GM21717 (cell line): Measurements from ENCODE around the gene COBLL1.

Source experiments
- ATAC-seq: cut with Tn5 transposase; IDR thresholded peaks from one replicate; pipeline ENCODE4 v1.9.1; 2021; ENCODE audit warnings: mild to moderate bottlenecking, moderate library complexity; ENCODE audit not compliant: unreplicated experiment

COBLL1 gene

DNA sequence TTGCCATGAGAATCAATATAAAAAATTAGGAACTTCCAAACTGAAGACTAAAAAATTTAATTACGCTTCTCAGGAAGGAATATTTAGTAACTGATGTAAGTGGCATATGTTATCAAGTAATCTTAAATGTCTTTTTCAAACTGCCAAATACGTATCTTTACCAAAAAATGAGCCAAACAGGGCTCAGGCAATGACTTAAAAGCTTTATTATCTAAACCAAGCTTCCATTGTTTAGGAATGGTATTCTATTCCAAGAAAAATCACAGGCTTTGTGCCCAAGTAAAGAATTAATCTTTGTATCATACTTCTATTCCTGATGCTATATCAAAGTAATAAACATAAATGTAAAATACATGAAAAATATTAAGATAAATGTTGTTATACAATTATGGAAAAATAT is 148.7 kb downstream of the COBLL1 start:
- no peak for ATAC-seq

DNA sequence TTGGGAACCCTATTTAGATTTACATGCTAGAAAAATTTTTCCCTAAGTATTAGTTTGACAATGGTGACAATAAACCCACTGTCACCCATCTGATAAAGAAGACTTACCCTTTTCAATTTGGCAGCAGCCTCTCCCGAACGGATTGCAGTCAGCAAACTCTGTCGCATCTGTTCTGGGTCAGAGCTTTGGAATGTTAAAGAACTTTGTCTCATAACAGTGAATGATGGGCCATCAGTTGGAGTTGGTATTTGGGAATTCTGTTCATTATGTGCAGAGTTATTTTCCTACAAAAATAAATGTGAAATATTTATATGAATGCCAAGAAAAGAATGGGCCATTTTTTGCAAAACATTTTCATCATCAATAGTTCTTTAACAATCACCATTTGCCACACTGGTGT is 149.5 kb downstream of the COBLL1 start:
- ATAC-seq, result no peak

DNA sequence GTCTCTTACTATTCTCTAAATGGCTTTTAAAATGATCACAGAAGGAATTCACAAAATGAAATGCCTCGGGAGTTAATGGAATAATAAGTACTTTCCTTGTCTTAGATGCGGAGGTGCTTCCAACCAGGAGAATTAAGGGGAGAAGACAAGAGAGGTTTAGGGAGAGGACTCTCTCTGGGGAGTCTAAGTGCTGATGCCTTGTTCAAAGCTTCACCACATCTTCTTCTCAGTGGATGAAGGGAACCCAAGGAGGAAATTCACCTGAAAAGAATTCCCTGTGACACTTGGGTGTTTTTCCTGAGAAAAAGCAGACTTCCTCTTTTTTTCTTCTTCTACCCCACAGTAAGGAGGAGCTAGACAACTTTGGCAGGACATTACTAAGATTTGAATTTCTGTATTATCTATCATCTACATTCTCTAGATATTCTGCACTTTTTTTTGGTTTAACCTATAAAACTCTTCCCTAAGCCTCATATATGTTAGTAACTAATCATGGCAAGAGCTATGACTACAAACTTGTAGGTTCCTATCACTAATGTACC is 150.2 kb downstream of the COBLL1 start:
- ATAC-seq, result no peak

DNA sequence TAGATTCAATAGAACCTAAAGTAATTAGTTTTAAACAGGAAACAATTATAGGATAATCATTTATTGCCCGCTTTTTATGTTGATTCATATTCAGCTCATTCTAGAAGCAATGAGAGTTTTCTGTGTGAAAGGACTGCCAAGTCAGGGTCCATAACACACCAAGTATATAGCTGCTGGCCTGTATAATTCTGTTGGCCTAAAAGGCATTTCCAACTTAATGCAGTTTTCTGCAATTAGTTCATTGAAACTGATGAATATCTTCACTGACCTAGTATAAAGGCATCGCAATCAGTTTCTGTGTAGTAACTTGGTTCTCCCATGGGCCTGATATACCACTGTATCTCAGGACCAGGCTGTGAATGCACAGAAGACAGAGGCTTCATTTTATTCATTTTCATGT is 151.3 kb downstream of the COBLL1 start:
- no peak for ATAC-seq

DNA sequence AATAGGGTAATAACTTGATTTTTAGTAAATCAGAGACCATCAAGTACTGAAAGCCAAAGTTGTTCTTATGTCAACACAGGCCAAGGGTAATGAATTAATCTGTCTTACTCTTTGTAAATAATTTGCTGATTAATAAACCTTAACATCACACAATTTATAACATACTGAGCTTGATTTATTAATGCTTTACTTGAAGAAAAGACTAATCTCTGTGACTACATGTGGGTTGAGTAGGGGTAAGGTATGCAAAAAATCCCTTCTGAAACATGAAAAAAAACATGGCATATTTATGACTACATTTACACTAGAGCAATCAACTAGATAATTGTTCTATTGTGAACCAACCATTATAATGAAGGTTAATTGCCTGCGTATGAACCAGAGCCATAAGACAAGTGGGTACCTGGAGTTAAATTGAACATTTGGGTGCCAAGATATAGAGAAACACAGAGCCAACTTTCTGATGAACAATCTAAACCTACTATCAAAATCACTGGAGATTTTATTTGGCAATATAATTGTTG is 152.7 kb downstream of the COBLL1 start:
- ATAC-seq, result no peak

DNA sequence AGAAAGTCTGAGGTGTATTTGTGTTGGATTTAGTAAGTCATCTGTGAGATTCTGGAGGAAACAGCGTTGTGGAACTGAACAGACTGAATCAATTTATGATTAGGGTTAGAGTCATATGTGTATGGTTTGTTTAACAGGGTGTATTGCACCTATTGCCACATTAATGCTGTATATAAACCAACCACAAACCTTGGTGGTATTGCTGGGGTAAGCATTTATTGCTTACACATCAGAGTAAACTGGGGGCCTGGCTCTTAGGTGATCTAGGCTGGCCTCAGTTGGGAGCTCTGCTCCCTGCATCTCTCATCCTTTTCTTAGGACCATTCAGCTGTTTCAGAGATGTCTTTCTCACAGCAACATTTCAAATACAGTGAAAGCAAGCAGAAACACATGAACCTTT is 160.6 kb downstream of the COBLL1 start:
- ATAC-seq, result no peak

DNA sequence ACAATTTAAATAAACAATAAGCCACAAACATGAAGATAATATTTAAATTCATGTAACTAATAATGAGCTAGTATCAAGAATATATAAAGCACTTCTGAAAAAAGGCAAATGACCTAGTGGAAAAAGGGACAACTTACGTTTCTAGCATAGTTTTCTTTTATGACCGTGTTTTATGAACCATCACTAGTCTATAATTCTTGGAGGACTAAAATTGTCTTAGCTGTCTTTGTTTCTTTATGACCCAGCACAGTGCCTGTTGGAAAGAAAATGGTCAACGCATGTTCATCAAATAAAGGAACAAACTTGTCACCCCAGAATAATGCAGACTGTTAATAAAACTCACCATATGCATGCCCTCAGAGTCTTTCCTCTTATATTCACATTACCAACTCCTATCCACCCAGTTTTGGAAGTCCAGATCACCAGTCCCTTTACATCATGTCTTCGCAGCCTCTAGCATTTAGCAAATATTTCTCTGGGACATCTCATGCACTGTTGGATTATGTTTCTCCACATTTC is 162.9 kb downstream of the COBLL1 start:
- no peak for ATAC-seq

DNA sequence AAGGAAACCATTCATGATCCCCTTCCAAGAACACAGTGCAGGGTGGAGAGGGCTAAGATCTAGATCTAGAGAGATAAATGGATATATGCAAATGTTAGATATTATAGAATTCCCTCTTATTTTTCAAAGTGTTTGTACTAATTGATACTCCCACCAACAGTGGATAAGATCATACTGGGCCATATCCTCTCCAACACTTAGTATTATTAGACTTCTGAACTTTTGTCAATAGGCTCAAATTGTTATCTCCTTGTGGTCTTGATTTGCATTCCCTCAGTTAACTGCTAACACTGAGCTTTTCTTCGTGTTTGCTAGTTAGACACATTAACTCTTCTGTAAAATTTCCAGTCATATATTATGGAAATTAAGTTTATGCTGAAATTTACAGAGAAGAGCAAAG is 163.9 kb downstream of the COBLL1 start:
- no peak for ATAC-seq

DNA sequence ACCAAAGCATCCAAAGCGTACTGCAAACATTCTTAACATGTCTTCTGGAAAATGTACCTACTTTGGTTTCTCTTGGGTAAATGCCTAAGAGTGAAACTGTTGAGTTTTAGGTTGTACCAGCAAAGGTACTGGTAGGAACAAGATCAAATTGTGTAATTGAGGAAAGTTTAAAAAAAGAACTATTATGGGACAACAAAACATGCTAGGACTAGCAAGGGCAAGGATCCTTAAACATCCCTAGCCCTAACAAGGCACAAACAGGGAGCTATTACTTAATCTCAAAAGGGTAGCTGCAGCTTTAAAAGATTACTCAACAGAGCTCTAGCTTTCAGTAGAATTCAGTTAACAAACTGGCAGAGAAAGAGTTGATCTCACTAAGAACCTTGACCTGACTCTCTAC is 164.4 kb downstream of the COBLL1 start:
- ATAC-seq, result no peak

DNA sequence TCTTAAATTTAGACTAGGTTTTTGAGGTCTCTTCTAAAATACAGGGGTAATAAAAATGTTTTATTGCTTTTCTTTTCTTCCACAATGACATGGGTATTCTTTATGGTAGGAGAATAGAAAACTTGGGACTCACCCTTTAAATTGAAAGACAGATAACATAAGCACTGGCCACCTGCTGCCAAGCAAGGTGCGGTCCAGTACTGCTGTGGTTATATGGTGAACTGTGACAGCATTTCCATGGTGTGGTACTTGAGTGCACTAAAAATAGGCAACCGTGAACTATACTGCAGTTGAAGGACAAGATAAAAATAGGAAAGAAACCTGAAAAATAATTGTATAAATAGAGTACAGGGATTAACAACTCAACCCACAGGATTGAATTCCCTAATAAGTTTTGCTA is 165.9 kb downstream of the COBLL1 start:
- no peak for ATAC-seq

DNA sequence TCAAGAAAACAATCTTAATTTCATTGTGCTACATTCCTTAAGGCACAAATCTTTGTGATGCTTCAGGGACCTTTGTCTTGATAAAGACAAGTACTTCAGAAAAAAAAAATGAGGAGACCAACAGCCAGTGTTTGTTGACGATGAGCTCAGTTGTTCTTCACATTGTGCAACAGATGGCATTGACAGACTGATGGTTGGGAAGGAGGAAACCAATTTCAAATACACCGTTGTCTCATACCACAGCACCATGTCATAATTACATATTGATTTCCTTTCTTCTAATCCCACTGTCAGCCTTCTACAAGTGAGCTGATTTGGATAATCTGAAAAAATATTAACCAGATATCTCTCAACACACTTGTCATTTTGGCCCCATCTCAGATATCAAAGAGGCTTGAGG is 166.6 kb downstream of the COBLL1 start:
- no peak for ATAC-seq

DNA sequence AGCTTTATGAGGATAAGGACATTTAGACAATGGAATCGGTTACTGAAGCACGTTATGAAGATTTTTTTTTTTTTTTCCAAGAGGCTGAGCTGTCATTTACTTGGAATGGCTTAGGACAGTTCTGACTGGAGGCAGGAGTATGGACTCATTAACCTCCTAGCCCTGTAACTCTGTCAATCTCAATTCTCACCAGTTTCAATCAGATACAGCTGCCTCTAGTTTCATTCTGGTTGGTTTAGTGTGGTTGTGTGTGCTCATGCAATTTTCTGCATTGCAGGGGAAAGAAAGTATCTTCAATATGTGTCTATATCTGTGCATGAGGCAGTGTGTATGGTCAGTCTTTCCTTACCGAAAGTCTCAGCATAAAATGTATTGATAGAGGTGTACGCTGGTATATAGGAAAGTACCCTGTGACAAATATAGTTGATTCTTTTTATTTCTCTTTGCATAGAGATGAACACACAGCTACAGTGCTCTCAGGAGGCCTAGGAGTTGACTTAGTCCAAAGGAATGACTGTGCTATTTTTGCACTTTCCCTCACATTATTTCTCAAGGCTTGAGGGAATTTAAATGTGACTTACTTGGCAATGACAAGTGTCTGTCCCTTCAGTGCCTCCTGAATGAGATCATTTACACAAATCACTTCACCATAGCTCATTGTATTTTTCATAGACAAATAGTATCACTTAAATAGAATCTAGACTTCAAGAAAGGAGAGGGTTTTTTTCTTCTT is 169.8 kb downstream of the COBLL1 start:
- no peak for ATAC-seq

DNA sequence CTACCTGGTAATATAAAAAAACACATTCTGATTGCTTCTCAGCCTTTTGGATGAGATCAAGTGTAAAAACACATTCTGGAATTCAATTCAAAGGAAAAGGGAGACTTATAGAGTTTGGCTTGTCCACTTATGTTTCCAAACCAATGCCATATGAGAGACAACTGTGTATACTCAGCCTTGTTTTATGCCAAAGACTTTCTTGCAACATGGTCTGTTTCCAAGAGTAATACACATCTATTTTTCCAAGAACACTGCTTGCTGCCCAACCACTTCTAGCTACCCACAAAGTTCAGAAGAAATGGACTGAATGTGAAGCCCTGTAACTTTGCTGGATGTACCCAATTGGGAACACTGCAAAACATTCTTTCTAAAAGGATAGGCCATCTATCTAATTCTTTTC is 172.3 kb downstream of the COBLL1 start:
- no peak for ATAC-seq

DNA sequence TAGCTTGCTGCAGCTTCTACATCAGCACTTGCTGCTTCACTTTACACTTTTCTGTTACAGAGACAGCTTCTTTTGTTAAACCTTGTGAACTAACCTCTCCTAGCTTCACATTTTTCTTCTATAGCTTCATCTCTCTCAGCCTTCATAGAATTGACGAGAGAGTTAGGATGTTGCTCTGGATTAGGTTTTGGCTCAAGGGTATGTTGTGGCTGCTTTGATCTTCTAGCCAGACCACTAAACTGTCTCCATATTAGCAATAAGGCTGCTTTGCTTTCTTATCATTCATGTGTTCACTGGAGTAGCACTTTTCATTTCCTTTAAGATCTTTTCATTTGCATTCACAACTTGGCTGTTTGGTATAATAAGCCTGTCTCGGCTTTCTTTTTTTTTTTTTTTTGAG is 174.1 kb downstream of the COBLL1 start:
- no peak for ATAC-seq

DNA sequence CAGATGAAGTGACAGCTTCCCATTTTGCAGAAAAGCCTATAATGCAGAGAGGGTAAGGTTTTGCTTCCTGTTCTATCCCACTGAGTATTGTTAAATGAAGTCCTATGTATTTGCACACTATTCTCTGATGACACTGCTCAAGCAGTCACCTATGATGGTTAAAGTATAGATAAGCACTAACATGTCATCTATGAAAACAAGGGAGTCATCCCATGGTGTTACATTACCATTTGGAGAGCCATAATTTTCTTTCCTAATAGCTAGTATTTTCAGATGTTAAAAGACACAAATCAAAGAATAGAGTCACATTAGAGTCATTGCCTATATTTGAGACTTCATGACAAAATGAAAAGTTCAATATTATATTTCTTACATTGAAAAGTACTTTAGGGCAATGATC is 177.6 kb downstream of the COBLL1 start:
- ATAC-seq, result no peak

DNA sequence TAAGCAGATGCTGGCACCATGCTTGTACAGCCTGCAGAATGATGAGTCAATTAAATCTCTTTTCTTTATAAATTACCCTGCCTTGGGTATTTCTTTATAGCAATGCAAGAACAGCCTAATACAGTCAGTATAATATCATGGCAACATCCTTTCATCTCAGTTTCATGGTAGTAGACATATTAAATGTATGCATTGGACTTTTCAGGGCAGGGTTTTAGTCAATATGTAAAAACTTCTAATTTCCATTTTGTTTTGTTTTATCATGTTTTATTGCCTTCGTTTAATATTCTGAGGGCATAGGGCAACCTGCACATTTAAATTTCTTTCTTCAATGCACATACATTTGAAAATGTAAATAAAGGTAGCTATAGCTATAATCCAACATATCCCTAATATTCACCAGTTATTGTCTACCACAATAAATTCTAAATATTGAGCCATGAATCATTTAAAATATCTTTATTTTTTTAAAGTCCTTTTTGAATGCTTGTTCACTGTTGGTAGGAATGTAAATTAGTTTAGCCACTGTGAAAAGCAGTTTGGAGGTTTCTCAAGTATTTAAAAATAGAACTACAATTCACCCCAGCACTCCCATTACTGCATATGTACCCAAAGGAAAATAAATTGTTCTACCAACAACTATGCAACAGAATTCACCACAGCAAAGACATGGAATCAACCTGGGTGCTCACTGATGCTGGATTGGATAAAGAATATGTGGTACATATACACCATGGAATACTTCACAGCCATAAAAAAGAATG is 178.6 kb downstream of the COBLL1 start:
- ATAC-seq, result no peak

DNA sequence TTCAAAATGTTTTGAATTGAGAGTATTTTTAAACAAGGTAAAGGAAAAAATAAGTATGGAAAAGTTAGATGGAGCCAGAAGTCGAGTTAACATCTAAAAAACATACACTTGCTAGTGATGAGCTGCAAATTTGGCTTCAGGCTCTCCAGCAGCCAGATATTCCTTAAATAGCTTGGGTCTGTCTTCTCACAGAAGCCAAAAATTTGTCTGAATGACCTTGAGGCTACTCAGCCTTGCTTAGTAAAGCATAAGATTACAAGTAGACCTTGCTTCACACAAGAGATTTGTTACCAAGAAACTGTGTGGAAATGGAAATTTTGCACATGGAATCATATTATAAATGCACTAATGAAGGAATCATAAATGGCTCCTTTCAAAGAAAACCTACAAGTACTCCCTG is 179.6 kb downstream of the COBLL1 start:
- ATAC-seq, result no peak

DNA sequence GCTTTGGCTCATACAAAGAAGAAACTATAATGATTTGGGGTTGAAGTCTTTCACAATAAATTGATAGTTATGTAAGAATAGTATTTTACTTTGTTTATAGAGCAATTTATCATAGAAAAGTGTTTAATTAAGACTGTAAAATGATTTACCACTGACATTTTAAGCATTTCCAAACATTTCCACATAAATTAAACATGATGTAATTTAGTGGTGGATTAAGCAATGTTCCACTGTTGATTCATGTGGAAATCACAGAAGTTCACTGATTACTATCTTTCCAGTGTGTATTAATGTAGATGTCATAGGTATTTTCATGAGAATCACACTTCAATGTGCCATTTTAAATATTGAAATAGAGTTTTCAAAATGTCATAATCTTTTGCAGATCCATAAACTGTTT is 180.3 kb downstream of the COBLL1 start:
- no peak for ATAC-seq

DNA sequence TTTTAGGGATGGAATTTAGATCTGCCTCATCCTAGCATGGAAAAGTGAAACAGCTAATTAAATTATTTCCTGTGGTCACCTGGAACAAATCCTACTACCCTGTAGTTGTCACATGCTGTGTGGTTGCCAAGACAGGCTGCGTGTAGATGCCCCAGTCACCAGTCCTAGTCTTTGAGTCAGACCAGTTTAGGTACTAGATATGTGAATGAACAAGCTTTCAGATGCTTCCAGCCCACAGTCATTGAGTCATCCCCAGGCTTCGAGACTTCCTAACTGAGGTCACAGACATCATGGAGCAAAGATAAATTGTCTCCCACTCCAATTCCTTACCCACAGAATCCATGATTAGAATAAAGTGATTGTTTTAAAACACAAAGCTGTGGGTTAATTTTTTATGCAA is 184.5 kb downstream of the COBLL1 start:
- ATAC-seq, result no peak

DNA sequence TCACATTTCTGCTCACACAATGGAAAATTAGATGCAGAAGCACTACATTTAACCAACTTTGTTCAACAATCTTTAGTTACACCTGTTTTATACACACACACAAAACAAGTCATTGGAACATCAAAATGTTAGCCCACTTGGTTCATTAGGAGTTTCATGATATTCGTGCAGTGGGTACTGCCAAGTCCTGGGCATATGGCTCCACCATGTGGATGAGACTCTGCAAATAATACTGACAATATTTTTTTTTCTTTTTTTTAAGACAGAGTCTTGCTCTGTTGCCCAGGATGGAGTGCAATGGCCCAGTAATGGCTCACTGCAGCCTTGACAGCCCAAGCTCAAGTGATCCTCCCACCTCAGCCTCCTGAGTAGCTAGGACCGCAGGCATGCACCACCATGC is 185.9 kb downstream of the COBLL1 start:
- ATAC-seq, result no peak

DNA sequence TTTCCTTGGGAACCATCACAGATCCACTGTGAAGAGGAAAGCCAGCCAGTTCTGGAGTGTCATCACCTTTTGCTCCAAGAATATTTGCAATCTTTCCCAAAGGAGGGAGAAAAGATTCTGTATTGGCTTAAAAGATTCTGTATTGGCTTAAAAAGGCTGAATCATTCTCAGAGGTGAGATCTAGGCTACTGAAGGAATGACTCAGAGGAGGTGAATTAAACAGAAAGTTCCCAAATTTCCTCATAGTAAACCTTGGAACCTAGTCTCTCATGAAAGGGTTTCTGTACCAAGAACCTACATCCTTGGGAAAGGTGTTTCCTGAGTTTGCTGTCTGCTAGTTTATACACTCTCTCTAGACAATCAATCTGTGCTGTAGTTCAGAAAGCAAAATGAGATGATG is 186.3 kb downstream of the COBLL1 start:
- ATAC-seq, result no peak

DNA sequence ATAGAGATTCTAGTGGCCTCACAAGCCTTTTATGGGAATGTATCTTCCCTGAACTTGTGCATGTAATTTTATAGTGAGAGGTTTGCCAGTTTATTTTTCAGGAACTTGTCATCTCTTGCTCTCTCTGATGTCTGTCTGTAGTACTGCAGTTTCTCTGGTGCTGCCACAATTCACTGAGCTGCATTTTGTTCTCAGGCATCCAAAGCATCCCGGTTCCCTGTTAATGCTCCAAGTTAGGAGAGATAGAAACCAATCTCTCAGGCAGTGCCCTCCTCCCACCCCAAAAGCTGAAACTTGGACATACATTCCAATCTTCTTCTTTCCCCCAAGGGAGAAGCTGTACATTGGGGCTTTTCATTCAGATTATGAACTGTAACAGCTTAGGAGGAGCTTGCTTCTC is 190.3 kb downstream of the COBLL1 start:
- no peak for ATAC-seq
